GM23338 (cell line): ENCODE data around the gene CNTRL. TPM values are rescaled to one million over a fixed set of nuclear protein-coding genes. Genes with fewer than 3 reads are reported as not detected.

Source experiments
- ATAC-seq: fragments of 200-7000 bp; cut with Tn5 transposase; 3 replicates; pipeline ENCODE4 v1.9.1; 2020
- DNase-seq: peaks from one replicate; pipeline ENCODE4 v3.0.0-alpha.2; 2015; ENCODE audit warnings: low spot score
- H2AFZ ChIP-seq: fragments of 200-600 bp; sonication (generic); 2 replicates; pipeline ENCODE4 v1.8.0; 2016; ENCODE audit warnings: antibody characterized with exemption, mild to moderate bottlenecking, moderate library complexity
- H3F3A ChIP-seq: fragments of 200-600 bp; sonication (generic); replicated peaks from 2 replicates; pipeline ENCODE4 v1.8.0; 2017; ENCODE audit warnings: antibody characterized with exemption, mixed run types, low read depth
- H3K27ac ChIP-seq: fragments of 200-600 bp; sonication (generic); 2 replicates; pipeline ENCODE4 v1.6.1; 2016; ENCODE audit warnings: low read depth
- H3K27me3 ChIP-seq: fragments of 200-600 bp; sonication (generic); 2 replicates; pipeline ENCODE4 v1.8.0; 2016; ENCODE audit warnings: mild to moderate bottlenecking, mixed run types, moderate library complexity; ENCODE audit not compliant: insufficient read depth
- H3K36me3 ChIP-seq: fragments of 200-600 bp; sonication (generic); 2 replicates; pipeline ENCODE4 v1.8.0; 2016; ENCODE audit warnings: mild to moderate bottlenecking; ENCODE audit not compliant: insufficient read depth
- H3K4me1 ChIP-seq: fragments of 200-600 bp; sonication (generic); 2 replicates; pipeline ENCODE4 v1.8.0; 2016; ENCODE audit warnings: mild to moderate bottlenecking, moderate library complexity; ENCODE audit not compliant: insufficient read depth
- H3K4me2 ChIP-seq: fragments of 200-600 bp; sonication (generic); 2 replicates; pipeline ENCODE4 v1.7.1; 2017; ENCODE audit warnings: mixed run types
- H3K4me3 ChIP-seq: fragments of 200-600 bp; sonication (generic); 2 replicates; pipeline ENCODE4 v1.6.1; 2016; ENCODE audit warnings: mixed run types
- H3K79me2 ChIP-seq: fragments of 200-600 bp; sonication (generic); replicated peaks from 2 replicates; pipeline ENCODE4 v1.8.0; 2017; ENCODE audit warnings: mild to moderate bottlenecking; ENCODE audit not compliant: insufficient read depth
- H3K9me2 ChIP-seq: fragments of 200-600 bp; sonication (generic); 2 replicates; pipeline ENCODE4 v1.8.0; 2017; ENCODE audit not compliant: insufficient read depth
- H4K20me1 ChIP-seq: fragments of 200-600 bp; sonication (generic); replicated peaks from 2 replicates; pipeline ENCODE4 v1.8.0; 2017; ENCODE audit warnings: mild to moderate bottlenecking; ENCODE audit not compliant: insufficient read depth
- H3K27ac Mint-ChIP-seq: 2 replicates; pipeline ENCODE4 v1.8.0; 2020; ENCODE audit warnings: inconsistent platforms, mild to moderate bottlenecking, moderate library complexity, mixed read lengths
- H3K27me3 Mint-ChIP-seq: 3 replicates; pipeline ENCODE4 v1.8.0; 2022; ENCODE audit warnings: low read depth, mild to moderate bottlenecking, moderate library complexity, mixed read lengths, inconsistent platforms; ENCODE audit not compliant: insufficient read depth, poor library complexity
- H3K36me3 Mint-ChIP-seq: 3 replicates; pipeline ENCODE4 v1.8.0; 2021; ENCODE audit warnings: low read depth, mild to moderate bottlenecking, inconsistent platforms, moderate library complexity, mixed read lengths
- H3K4me1 Mint-ChIP-seq: 3 replicates; pipeline ENCODE4 v1.8.0; 2020; ENCODE audit warnings: mild to moderate bottlenecking, inconsistent platforms, mixed read lengths
- H3K4me3 Mint-ChIP-seq: 3 replicates; pipeline ENCODE4 v1.8.0; 2021; ENCODE audit warnings: moderate library complexity, mild to moderate bottlenecking, inconsistent platforms, mixed read lengths
- H3K9me3 Mint-ChIP-seq: 3 replicates; pipeline ENCODE4 v1.8.0; 2020; ENCODE audit warnings: moderate library complexity, mild to moderate bottlenecking, inconsistent platforms, mixed read lengths
- CREB1 ChIP-seq: fragments of 250-450 bp; sonication (Bioruptor Pico); IDR thresholded peaks from 2 replicates; pipeline ENCODE4 v1.5.0; 2020; ENCODE audit warnings: low read depth, mild to moderate bottlenecking, moderate library complexity
- EZH2 ChIP-seq: fragments of 200-600 bp; sonication (generic); IDR thresholded peaks from one replicate; pipeline ENCODE4 v1.8.0; 2017; ENCODE audit warnings: antibody characterized with exemption, mild to moderate bottlenecking, low read depth; ENCODE audit not compliant: unreplicated experiment
- EZH2phosphoT487 ChIP-seq: fragments of 200-600 bp; sonication (generic); IDR thresholded peaks from one replicate; pipeline ENCODE4 v1.8.1; 2018; ENCODE audit warnings: antibody characterized with exemption; ENCODE audit not compliant: unreplicated experiment
- JUNB ChIP-seq: IDR thresholded peaks from one replicate; pipeline ENCODE4 v1.6.1; 2016; ENCODE audit warnings: antibody characterized with exemption; ENCODE audit not compliant: unreplicated experiment
- NANOG ChIP-seq: IDR thresholded peaks from 2 replicates; pipeline ENCODE4 v1.6.1; 2016; ENCODE audit warnings: antibody characterized with exemption, borderline replicate concordance
- POLR2AphosphoS5 ChIP-seq: IDR thresholded peaks from 2 replicates; pipeline ENCODE4 v1.6.1; 2016; ENCODE audit warnings: antibody characterized with exemption, low read depth
- STAT1 ChIP-seq: IDR thresholded peaks from one replicate; pipeline ENCODE4 v1.6.1; 2016; ENCODE audit warnings: antibody characterized with exemption; ENCODE audit not compliant: unreplicated experiment
- ZNF114 ChIP-seq: fragments of 250-450 bp; sonication (Bioruptor Pico); IDR thresholded peaks from 2 replicates; pipeline ENCODE4 v1.5.0; 2020; ENCODE audit warnings: mild to moderate bottlenecking, moderate library complexity
- ZNF331 ChIP-seq: fragments of 250-450 bp; sonication (Bioruptor Pico); IDR thresholded peaks from 2 replicates; pipeline ENCODE4 v1.5.0; 2020; ENCODE audit warnings: low read depth, mild to moderate bottlenecking, moderate library complexity
- polyA plus RNA-seq: library from polyadenylated mRNA; unstranded; fragments of >200 nt; fragmentation: Nextera tagmentation; extraction: Ambion mirVana; gene quantifications from 2 replicates; pipeline ENCODE4 v1.2.1, GENCODE V29; 2016
- total RNA-seq: library from RNA; depleted of rRNA; stranded (reverse); fragments of >200 nt; shearing (Covaris generic); gene quantifications from 2 replicates; pipeline ENCODE4 v1.2.3, GENCODE V29; 2014
- TF ChIP-seq, protein P1 (sequence below): IDR thresholded peaks from 2 replicates; pipeline ENCODE4 v1.6.1; 2016; ENCODE audit warnings: antibody characterized with exemption
- TF ChIP-seq, protein P2 (sequence below): fragments of 250-450 bp; sonication (Bioruptor Pico); IDR thresholded peaks from 2 replicates; pipeline ENCODE4 v1.5.0; 2020; ENCODE audit warnings: mild to moderate bottlenecking, moderate library complexity
- TF ChIP-seq, protein P3 (sequence below): IDR thresholded peaks from one replicate; pipeline ENCODE4 v1.6.1; 2018; ENCODE audit warnings: antibody characterized with exemption; ENCODE audit not compliant: unreplicated experiment
- TF ChIP-seq, protein P4 (sequence below), 2 experiments: fragments of 200-600 bp in 1 of 2; sonication (generic) in 1 of 2; conservative IDR thresholded peaks; 2 replicates each; pipeline versions ENCODE4 v1.5.1 to v1.6.1; 2016 to 2017; ENCODE audit warnings: antibody characterized with exemption in 2 of 2, low read depth in 2 of 2, mild to moderate bottlenecking in 2 of 2, moderate library complexity in 1 of 2

CNTRL gene
- total and polyA plus RNA-seq, 2 experiments from 2014 or later = 9.2 to 11.7 TPM

DNA sequence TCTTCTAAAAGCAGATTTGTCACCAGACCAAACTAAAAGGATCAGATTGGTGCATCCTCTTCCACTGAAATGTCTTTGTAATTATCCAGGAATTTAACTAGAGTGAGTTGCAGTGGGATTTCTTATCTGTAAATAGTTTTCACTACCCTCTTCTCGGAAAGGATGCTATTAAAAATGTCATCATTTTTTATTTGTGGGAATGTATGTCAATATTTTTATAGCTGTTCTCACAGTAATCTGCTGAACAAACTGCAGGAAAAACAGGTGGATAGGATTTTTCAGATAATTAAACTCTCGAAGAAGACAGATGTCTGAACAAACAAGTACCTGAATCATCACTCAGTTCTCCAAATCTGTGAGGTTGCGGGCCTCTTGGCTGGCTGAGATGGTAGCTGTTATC, 64.2 kb downstream of the CNTRL start:
- no peaks in the 10 kb centered on the region for H3K9me2 ChIP-seq
- Mint-ChIP-seq H3K27ac (no peak overlapping the region), H3K4me1 (peaks cover 25% of the 10 kb centered on the region), H3K27me3 (no peaks in the 10 kb centered on the region), H3K4me3 (no peak overlapping the region), H3K9me3 (no peaks in the 10 kb centered on the region), H3K36me3 (peaks cover 16% of the 10 kb centered on the region)
- no peaks in the 10 kb centered on the region for H3K79me2 ChIP-seq
- no peak overlapping the region for H3K4me3 ChIP-seq
- H3F3A ChIP-seq = no peaks in the 10 kb centered on the region
- peaks cover 2% of the 10 kb centered on the region; the same call in 1 of the 2 replicates for H3K36me3 ChIP-seq
- peaks cover 18% of the 10 kb centered on the region for H3K4me1 ChIP-seq
- H3K27ac ChIP-seq = no peak overlapping the region
- no peak overlapping the region for H2AFZ ChIP-seq
- no peaks in the 10 kb centered on the region for H4K20me1 ChIP-seq
- TF ChIP-seq, protein P1, sequence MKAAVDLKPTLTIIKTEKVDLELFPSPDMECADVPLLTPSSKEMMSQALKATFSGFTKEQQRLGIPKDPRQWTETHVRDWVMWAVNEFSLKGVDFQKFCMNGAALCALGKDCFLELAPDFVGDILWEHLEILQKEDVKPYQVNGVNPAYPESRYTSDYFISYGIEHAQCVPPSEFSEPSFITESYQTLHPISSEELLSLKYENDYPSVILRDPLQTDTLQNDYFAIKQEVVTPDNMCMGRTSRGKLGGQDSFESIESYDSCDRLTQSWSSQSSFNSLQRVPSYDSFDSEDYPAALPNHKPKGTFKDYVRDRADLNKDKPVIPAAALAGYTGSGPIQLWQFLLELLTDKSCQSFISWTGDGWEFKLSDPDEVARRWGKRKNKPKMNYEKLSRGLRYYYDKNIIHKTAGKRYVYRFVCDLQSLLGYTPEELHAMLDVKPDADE = no peak
- no peak for TF ChIP-seq POLR2AphosphoS5
- no peak for TF ChIP-seq CREB1
- no peak for TF ChIP-seq EZH2phosphoT487
- no peak for TF ChIP-seq EZH2
- TF ChIP-seq, protein P2, sequence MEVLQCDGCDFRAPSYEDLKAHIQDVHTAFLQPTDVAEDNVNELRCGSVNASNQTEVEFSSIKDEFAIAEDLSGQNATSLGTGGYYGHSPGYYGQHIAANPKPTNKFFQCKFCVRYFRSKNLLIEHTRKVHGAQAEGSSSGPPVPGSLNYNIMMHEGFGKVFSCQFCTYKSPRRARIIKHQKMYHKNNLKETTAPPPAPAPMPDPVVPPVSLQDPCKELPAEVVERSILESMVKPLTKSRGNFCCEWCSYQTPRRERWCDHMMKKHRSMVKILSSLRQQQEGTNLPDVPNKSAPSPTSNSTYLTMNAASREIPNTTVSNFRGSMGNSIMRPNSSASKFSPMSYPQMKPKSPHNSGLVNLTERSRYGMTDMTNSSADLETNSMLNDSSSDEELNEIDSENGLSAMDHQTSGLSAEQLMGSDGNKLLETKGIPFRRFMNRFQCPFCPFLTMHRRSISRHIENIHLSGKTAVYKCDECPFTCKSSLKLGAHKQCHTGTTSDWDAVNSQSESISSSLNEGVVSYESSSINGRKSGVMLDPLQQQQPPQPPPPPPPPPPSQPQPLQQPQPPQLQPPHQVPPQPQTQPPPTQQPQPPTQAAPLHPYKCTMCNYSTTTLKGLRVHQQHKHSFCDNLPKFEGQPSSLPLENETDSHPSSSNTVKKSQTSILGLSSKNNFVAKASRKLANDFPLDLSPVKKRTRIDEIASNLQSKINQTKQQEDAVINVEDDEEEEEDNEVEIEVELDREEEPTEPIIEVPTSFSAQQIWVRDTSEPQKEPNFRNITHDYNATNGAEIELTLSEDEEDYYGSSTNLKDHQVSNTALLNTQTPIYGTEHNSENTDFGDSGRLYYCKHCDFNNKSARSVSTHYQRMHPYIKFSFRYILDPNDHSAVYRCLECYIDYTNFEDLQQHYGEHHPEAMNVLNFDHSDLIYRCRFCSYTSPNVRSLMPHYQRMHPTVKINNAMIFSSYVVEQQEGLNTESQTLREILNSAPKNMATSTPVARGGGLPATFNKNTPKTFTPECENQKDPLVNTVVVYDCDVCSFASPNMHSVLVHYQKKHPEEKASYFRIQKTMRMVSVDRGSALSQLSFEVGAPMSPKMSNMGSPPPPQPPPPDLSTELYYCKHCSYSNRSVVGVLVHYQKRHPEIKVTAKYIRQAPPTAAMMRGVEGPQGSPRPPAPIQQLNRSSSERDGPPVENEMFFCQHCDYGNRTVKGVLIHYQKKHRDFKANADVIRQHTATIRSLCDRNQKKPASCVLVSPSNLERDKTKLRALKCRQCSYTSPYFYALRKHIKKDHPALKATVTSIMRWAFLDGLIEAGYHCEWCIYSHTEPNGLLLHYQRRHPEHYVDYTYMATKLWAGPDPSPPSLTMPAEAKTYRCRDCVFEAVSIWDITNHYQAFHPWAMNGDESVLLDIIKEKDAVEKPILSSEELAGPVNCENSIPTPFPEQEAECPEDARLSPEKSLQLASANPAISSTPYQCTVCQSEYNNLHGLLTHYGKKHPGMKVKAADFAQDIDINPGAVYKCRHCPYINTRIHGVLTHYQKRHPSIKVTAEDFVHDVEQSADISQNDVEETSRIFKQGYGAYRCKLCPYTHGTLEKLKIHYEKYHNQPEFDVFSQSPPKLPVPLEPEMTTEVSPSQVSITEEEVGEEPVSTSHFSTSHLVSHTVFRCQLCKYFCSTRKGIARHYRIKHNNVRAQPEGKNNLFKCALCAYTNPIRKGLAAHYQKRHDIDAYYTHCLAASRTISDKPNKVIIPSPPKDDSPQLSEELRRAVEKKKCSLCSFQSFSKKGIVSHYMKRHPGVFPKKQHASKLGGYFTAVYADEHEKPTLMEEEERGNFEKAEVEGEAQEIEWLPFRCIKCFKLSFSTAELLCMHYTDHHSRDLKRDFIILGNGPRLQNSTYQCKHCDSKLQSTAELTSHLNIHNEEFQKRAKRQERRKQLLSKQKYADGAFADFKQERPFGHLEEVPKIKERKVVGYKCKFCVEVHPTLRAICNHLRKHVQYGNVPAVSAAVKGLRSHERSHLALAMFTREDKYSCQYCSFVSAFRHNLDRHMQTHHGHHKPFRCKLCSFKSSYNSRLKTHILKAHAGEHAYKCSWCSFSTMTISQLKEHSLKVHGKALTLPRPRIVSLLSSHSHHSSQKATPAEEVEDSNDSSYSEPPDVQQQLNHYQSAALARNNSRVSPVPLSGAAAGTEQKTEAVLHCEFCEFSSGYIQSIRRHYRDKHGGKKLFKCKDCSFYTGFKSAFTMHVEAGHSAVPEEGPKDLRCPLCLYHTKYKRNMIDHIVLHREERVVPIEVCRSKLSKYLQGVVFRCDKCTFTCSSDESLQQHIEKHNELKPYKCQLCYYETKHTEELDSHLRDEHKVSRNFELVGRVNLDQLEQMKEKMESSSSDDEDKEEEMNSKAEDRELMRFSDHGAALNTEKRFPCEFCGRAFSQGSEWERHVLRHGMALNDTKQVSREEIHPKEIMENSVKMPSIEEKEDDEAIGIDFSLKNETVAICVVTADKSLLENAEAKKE = no peak
- no peak for TF ChIP-seq ZNF331 (CRISPR knock-in tag)
- TF ChIP-seq JUNB = no peak
- TF ChIP-seq NANOG = no peak
- TF ChIP-seq, protein P3, sequence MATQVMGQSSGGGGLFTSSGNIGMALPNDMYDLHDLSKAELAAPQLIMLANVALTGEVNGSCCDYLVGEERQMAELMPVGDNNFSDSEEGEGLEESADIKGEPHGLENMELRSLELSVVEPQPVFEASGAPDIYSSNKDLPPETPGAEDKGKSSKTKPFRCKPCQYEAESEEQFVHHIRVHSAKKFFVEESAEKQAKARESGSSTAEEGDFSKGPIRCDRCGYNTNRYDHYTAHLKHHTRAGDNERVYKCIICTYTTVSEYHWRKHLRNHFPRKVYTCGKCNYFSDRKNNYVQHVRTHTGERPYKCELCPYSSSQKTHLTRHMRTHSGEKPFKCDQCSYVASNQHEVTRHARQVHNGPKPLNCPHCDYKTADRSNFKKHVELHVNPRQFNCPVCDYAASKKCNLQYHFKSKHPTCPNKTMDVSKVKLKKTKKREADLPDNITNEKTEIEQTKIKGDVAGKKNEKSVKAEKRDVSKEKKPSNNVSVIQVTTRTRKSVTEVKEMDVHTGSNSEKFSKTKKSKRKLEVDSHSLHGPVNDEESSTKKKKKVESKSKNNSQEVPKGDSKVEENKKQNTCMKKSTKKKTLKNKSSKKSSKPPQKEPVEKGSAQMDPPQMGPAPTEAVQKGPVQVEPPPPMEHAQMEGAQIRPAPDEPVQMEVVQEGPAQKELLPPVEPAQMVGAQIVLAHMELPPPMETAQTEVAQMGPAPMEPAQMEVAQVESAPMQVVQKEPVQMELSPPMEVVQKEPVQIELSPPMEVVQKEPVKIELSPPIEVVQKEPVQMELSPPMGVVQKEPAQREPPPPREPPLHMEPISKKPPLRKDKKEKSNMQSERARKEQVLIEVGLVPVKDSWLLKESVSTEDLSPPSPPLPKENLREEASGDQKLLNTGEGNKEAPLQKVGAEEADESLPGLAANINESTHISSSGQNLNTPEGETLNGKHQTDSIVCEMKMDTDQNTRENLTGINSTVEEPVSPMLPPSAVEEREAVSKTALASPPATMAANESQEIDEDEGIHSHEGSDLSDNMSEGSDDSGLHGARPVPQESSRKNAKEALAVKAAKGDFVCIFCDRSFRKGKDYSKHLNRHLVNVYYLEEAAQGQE = no peak
- TF ChIP-seq, protein P4, sequence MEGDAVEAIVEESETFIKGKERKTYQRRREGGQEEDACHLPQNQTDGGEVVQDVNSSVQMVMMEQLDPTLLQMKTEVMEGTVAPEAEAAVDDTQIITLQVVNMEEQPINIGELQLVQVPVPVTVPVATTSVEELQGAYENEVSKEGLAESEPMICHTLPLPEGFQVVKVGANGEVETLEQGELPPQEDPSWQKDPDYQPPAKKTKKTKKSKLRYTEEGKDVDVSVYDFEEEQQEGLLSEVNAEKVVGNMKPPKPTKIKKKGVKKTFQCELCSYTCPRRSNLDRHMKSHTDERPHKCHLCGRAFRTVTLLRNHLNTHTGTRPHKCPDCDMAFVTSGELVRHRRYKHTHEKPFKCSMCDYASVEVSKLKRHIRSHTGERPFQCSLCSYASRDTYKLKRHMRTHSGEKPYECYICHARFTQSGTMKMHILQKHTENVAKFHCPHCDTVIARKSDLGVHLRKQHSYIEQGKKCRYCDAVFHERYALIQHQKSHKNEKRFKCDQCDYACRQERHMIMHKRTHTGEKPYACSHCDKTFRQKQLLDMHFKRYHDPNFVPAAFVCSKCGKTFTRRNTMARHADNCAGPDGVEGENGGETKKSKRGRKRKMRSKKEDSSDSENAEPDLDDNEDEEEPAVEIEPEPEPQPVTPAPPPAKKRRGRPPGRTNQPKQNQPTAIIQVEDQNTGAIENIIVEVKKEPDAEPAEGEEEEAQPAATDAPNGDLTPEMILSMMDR (conservative IDR thresholded peaks at IDR 0.05; ENCODE audit: low read depth in 2 of 2) = no peak
- TF ChIP-seq STAT1 = no peak
- no peak for TF ChIP-seq ZNF114
- ATAC-seq (no peak), DNase-seq (no peak)
- no peaks in the 10 kb centered on the region for H3K27me3 ChIP-seq
- H3K4me2 ChIP-seq = no peak overlapping the region
